NK-92 (cell line): ENCODE data around the gene UTP3.
"Not testable (repeated sequence)": the region's sequence is repeated elsewhere in the genome, so short reads cannot be mapped to it uniquely, and the experiment has no call there.

Source experiments
- DNase-seq: peaks from one replicate; lab custom pipeline; 2025; ENCODE audit not compliant: unreplicated experiment; lab: John Stamatoyannopoulos, UW

UTP3 gene

DNA sequence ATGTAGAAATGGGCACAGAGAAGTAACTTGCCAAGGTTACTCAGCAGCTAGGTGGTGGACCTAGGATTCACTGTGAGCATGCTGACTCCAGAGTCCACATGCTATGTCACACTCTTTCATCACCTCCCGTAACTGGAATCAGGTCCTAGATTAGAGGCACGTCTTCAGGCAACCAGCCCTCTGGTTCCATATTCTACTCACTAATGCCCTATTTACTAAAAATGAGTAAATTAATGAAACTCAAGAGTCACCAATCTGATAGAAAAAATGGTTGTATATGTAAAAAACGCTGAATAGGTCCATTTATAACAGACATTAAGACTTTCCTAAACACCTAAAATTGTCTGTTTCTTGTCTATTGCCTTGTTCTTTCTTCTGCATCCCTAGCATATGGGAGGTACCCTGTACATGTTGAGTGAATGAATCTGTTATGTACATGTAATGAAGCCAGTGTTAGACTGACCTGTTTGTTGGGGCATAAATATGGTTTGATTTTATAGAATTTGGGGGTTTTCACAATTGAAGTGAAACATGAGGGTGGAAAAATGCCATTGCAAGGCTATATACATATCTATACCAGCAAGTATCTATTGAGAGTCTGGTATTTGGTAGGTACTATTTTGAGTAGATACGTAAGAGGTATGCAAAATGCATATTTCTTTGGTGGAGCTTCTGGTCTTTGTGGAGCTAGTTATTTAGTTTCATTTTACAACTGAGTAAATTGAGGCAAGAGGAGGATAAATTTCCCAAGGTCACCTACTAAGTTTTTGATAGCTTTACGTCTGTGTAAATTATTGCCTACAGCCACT lies 26.0 kb downstream of the UTP3 start:
- no peak for DNase-seq

DNA sequence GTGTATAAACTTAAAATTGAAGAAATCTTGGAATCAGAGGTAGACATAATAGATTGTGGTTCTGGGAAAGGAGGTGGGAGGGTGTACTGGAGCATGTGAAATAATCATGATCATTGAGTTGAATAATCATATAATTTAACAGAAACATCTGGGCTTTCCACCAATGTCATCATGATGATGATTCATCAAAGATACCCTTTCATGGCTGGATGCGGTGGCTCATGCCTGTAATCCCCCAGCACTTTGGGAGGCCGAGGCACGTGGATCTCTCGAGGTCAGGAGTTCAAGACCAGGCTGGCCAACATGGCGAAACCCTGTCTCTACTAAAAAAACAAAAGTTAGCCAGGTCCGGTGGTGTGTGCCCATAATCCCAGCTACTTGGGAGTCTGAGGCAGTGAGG lies 26.8 kb downstream of the UTP3 start:
- no peak for DNase-seq

DNA sequence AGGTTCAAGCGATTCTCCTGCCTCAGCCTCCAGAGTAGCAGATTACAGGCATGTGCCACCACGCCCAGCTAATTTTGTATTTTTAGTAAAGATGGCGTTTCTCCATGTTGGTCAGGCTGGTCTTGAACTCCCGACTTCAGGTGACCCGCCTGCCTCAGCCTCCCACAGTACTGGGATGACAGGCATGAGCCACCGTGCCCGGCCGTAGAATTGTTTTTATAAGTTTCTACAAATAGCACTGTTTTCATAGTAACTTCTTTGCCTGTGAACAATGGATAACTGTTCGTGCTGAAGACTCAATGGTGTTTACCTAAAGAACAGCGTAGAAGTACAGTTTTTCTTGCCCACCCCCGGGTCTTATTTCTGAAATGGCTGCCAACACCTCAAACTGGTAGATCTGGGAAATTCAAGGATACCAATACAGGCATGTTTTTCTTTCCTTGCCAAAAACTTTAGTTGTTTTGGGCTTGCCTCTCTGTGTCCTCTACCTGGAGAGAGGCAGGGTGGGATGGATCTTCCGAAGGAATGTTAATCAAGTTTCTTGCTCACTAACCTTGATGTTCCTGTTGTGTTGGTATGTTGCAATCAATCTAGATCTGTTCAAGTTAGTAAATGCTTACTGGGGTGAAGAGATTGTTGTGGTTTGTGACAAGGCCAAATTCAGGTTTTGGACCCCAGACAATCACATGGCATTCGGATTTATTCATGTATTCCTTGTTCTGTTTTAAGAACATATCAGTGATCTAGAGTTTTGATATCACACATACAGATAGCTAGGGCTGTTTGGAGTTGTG lies 30.7 kb downstream of the UTP3 start:
- DNase-seq, result no peak

DNA sequence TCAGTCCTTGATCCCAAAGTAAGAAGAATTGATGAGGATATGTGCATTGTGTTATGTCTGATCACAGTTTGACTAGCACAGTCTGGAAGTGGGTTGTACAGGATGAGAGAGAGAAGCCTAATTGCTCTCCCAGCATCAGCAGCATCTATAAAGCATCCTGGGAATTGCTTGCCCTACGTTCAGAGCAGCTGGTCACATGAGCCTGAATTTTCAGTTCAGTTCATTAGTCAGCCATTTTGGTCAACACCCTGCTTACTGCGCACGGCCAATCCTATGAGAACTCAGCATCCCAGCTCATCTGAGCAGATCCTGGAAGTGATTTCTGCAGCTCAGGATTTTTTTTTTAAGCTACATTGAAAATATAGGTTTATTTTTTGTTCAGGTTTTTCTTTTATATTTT lies 33.4 kb downstream of the UTP3 start, which contains the start of gene RUFY3:
TSS of gene RUFY3 (plus strand) at position 218 of the 400 bp plus-strand sequence. CDS start 610 bp downstream, outside the sequence.
- no peak for DNase-seq

DNA sequence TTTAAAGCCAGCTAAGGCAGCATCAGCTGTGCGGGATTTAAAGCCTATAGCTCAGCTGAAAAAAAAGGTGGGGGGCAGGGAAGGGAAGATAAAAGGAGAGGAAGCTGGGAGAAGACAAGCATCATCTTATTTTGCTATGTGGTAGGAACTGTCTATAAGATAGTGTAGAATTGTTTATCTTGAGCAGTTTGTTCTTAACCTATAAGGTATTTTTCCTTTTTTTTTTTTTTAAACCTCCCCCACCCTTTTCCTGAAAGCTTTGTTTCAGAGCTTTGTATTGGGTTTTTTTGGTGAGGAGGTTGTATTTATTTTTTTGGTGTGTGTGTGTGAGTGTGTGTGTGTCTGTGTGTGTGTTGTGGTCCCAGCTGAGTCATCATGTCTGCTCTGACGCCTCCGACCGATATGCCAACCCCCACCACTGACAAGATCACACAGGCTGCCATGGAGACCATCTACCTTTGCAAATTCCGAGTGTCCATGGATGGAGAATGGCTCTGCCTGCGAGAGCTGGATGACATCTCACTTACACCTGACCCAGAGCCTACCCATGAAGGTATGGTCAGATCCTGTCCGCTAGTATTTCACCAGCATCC lies 34.0 kb downstream of the UTP3 start:
- no peak for DNase-seq

- no peak for DNase-seq
Observed at GRCh38 chr4:70724463-70724862, 36.1 kb downstream of the UTP3 start.

DNA sequence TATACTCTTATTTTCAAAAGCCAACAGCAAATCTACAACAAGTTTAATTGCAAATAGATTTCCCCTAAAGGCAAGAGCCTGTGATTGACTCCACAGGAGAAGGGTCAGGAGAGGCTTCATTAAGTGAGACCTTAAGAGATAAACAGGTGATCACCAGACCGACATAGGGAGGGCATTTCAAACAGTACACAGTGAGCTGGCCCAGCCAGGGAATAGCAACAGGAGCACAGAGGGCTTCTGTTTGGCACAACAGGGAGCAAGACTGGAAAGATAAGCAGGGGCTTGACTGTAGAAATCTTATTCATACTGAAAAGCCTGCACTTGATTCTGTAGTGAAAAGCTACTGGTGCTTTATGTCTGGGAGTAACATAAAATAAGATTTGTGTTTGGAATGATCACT lies 37.3 kb downstream of the UTP3 start:
- DNase-seq, result no peak

- DNase-seq, result not testable (repeated sequence)
Observed at GRCh38 chr4:70726515-70726914, 38.2 kb downstream of the UTP3 start.

DNA sequence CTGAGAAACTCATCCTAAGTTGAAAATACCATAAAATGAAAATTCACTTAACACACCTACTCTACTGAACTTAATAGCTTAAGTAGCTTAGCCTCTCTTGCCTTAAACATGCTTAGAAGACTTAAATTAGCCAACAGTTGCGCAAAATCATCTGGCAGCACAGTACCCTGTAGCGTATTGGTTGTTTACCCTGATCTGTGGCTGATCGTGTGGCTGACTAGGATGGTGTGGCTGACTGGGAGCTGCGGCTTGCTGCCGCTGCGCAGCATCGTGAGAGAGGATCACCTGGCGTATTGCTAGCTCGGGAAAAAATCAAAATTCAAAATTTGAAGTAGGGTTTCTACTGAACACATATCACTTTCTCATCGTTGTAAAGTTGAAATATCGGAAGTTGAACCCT lies 39.8 kb downstream of the UTP3 start:
- no peak for DNase-seq

- not testable (repeated sequence) for DNase-seq
Observed at GRCh38 chr4:70732878-70733277, 44.5 kb downstream of the UTP3 start.

DNA sequence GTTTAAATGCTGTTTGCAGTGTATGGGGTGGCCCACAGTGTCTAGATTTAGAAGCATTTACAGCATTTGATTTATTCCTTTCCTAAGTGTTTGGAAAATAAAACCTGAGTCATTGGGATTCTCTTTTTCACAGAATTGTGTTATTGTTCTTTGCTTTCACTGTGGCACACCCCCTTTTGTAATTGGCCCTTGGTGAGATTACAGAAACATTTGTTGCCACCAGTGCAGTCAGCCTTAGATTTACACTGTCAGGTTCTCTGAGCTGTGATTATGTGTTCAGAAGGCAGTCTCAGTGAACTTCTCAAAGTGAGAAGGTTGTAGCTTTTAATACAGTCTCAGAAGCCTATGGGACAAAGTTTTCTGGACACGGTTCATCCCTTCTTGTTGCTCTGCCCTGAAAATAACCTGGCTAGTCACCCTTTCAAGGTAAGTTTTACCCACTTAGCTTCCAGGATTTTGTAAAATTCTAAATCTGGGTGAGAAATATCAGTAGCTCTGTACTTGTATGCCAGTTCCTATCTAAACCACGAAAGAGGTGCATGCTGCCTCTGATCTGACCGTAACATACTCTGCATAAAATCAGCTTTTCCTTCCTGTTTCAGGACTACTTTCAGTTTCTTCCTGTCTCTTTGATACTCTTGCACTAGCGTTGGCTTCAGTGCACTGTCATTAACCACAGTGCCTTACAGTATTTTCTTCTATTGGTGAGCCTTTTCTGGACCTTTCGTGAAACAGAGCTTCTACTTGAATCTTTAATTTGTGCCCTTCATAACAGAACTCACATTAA lies 46.0 kb downstream of the UTP3 start:
- no peak for DNase-seq

- DNase-seq, result no peak
Observed at GRCh38 chr4:70734971-70735370, 46.6 kb downstream of the UTP3 start.

- not testable (repeated sequence) for DNase-seq
Observed at GRCh38 chr4:70735915-70736314, 47.6 kb downstream of the UTP3 start.

DNA sequence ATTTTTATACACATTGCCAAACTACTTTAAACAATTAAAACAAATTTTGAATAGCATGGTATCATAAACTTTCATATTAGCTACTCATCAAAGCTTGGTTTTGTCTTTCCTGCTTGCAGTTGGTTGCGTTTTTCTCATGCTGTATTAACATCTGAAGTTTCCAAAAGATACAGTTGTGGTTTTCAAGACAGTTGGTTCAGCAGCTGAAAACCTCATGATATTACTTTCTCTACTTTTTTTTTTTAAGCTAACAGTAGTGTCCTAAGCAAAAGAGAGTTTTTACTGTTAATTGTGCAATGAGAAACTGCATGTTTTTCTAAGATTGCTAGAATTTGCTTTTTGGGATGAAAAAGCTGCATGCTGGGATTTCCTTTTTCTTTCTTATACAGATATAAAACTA lies 48.7 kb downstream of the UTP3 start:
- DNase-seq, result no peak

- DNase-seq, result no peak
Observed at GRCh38 chr4:70737409-70737808, 49.1 kb downstream of the UTP3 start.

DNA sequence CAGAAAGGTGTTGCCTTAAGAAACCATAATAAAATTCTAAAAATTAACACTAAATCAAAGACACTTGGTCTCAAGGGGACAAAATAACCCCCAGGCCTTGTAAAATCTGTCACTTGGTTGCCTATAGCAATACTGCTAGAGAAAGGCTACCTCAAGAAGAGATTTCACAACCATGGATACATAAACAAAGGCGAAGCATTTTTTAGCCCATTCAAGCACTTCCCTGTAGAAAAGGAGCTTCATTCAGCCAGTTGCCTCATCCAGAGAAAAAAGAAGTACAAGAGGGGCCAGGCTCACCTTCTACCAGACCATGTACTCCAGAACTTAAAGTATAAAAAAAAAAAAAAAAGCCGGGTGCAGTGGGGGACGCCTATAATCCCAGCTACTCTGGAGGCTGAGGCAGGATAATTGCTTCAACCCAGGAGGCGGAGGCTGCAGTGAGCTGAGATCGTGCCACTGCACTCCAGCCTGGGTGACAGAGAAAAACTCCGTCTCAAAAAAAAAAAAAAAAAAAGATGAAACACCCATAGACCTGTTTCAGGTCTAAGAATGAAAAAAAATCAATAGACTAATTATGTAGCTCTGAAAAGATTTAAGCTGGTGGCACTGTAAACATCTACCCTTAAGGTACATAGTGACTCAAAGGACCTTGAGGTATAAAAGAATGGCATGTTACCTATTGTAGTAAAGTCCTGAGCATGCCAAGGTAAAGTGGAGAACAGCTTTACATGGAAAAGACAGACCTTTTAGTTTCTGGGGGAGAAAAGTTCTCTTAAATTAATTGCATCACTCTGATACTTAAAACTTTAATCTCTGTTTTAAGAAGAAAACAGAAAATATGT lies 51.4 kb downstream of the UTP3 start:
- DNase-seq, result no peak
